Astrocyte (in vitro differentiated cells and primary cell): ENCODE measurements around the gene LIME1. TPM values are rescaled to one million over a fixed set of nuclear protein-coding genes. Genes with fewer than 3 reads are reported as not detected.

Source experiments
- DNase-seq: peaks from one replicate; pipeline ENCODE4 v3.0.0-alpha.2; 2010; ENCODE audit warnings: low read depth
- FAIRE-seq: peaks from 2 replicates; lab custom pipeline; 2011; peaks lifted over from hg19 to GRCh38; lab: Jason Lieb, UNC
- H2AFZ ChIP-seq: 2 replicates; pipeline ENCODE4 v1.6.0; 2012; ENCODE audit warnings: low read depth, low read length, inconsistent platforms
- H3K27ac ChIP-seq: 2 replicates; pipeline ENCODE4 v1.5.1; 2011; ENCODE audit warnings: low read depth, low read length, inconsistent platforms
- H3K27me3 ChIP-seq: 2 replicates; pipeline ENCODE4 v1.6.0; 2011; ENCODE audit warnings: low read length, inconsistent platforms; ENCODE audit not compliant: insufficient read depth
- H3K36me3 ChIP-seq: 2 replicates; pipeline ENCODE4 v1.5.1; 2011; ENCODE audit warnings: low read length, inconsistent platforms; ENCODE audit not compliant: insufficient read depth
- H3K4me1 ChIP-seq: 2 replicates; pipeline ENCODE4 v1.5.1; 2011; ENCODE audit warnings: low read length, inconsistent platforms; ENCODE audit not compliant: insufficient read depth
- H3K4me2 ChIP-seq: 2 replicates; pipeline ENCODE4 v1.6.0; 2012; ENCODE audit warnings: low read length, inconsistent platforms
- H3K4me3 ChIP-seq: 2 replicates; pipeline ENCODE4 v1.5.1; 2011; ENCODE audit warnings: low read depth, mild to moderate bottlenecking, low read length, inconsistent platforms; ENCODE audit not compliant: insufficient read depth
- H3K79me2 ChIP-seq: 2 replicates; pipeline ENCODE4 v1.6.0; 2012; ENCODE audit warnings: mild to moderate bottlenecking, low read length, inconsistent platforms; ENCODE audit not compliant: insufficient read depth
- H3K9ac ChIP-seq: 2 replicates; pipeline ENCODE4 v1.6.0; 2012; ENCODE audit warnings: mild to moderate bottlenecking, low read length, inconsistent platforms
- H3K9me3 ChIP-seq: 2 replicates; pipeline ENCODE4 v1.5.1; 2012; ENCODE audit warnings: low read depth, mild to moderate bottlenecking, low read length, inconsistent platforms; ENCODE audit not compliant: insufficient read depth
- H4K20me1 ChIP-seq: 2 replicates; pipeline ENCODE4 v1.6.0; 2012; ENCODE audit warnings: low read length, inconsistent platforms; ENCODE audit not compliant: insufficient read depth
- H3K27ac Mint-ChIP-seq: one replicate; pipeline ENCODE4 v1.8.0; 2021; ENCODE audit warnings: mild to moderate bottlenecking, mixed read lengths; ENCODE audit not compliant: unreplicated experiment
- H3K27me3 Mint-ChIP-seq: one replicate; pipeline ENCODE4 v1.8.0; 2021; ENCODE audit warnings: low read depth, mixed read lengths; ENCODE audit not compliant: unreplicated experiment
- H3K36me3 Mint-ChIP-seq: one replicate; pipeline ENCODE4 v1.8.0; 2021; ENCODE audit warnings: low read depth, mixed read lengths; ENCODE audit not compliant: unreplicated experiment
- H3K4me1 Mint-ChIP-seq: one replicate; pipeline ENCODE4 v1.8.0; 2021; ENCODE audit warnings: low read depth, mixed read lengths; ENCODE audit not compliant: unreplicated experiment
- H3K4me3 Mint-ChIP-seq: one replicate; pipeline ENCODE4 v1.8.0; 2021; ENCODE audit warnings: mild to moderate bottlenecking, moderate library complexity, mixed read lengths; ENCODE audit not compliant: unreplicated experiment
- H3K9me3 Mint-ChIP-seq: one replicate; pipeline ENCODE4 v1.8.0; 2021; ENCODE audit warnings: mild to moderate bottlenecking, mixed read lengths; ENCODE audit not compliant: unreplicated experiment
- CTCF ChIP-seq: IDR thresholded peaks from 2 replicates; pipeline ENCODE4 v1.5.1; 2011; ENCODE audit warnings: low read depth, mild to moderate bottlenecking, inconsistent platforms, low read length, moderate library complexity; ENCODE audit not compliant: insufficient read depth
- EZH2 ChIP-seq: IDR thresholded peaks from 2 replicates; pipeline ENCODE4 v1.6.1; 2012; ENCODE audit warnings: mild to moderate bottlenecking, low read length, inconsistent platforms; ENCODE audit not compliant: insufficient read depth
- total RNA-seq: library from RNA; stranded (reverse); gene quantifications from 2 replicates; pipeline ENCODE4 v1.2.1, GENCODE V29; 2021

The LIME1 gene
- total RNA-seq, 1 donor from 2014 or later, result 7.6 TPM

GRCh38 chr20:63701051-63701328 lies 35.5 kb upstream of the LIME1 start:
- no peak overlapping the region for H3K9ac ChIP-seq
- Mint-ChIP-seq H3K4me1 (peaks cover 7% of the 10 kb centered on the region), H3K27ac (no peak overlapping the region), H3K4me3 (no peak overlapping the region), H3K9me3 (no peaks in the 10 kb centered on the region), H3K27me3 (no peaks in the 10 kb centered on the region), H3K36me3 (peaks cover 8% of the 10 kb centered on the region)
- H2AFZ ChIP-seq, result no peak overlapping the region
- H3K9me3 ChIP-seq, result no peaks in the 10 kb centered on the region
- peaks cover 9% of the 10 kb centered on the region for H3K36me3 ChIP-seq
- DNase-seq (no peak), FAIRE-seq (no peak)
- no peak overlapping the region for H3K4me2 ChIP-seq
- H3K27me3 ChIP-seq, result no peaks in the 10 kb centered on the region
- TF ChIP-seq EZH2 (no peak), CTCF (no peak)
- peaks cover 37% of the 10 kb centered on the region for H3K79me2 ChIP-seq
- H3K27ac ChIP-seq, result no peak overlapping the region
- peaks cover 8% of the 10 kb centered on the region for H4K20me1 ChIP-seq
- H3K4me1 ChIP-seq, result peaks cover 36% of the 10 kb centered on the region
- no peak overlapping the region for H3K4me3 ChIP-seq

GRCh38 chr20:63701329-63702035 lies 35.0 kb upstream of the LIME1 start:
- DNase-seq, result no peak
- peaks cover 9% of the 10 kb centered on the region for H3K36me3 ChIP-seq
- TF ChIP-seq CTCF (no peak), EZH2 (no peak)
- no peaks in the 10 kb centered on the region for H3K9me3 ChIP-seq
- H4K20me1 ChIP-seq, result peaks cover 13% of the 10 kb centered on the region
- Mint-ChIP-seq H3K27me3 (no peaks in the 10 kb centered on the region), H3K4me3 (no peak overlapping the region), H3K27ac (no peak overlapping the region), H3K9me3 (no peaks in the 10 kb centered on the region), H3K4me1 (peaks cover 9% of the 10 kb centered on the region), H3K36me3 (peaks cover 8% of the 10 kb centered on the region)
- no peak overlapping the region for H3K9ac ChIP-seq
- H3K4me3 ChIP-seq, result no peak overlapping the region
- H3K4me1 ChIP-seq, result peaks cover 40% of the 10 kb centered on the region
- no peak overlapping the region for H3K4me2 ChIP-seq
- no peaks in the 10 kb centered on the region for H3K27me3 ChIP-seq
- H3K79me2 ChIP-seq, result peaks cover 42% of the 10 kb centered on the region
- H3K27ac ChIP-seq, result no peak overlapping the region
- FAIRE-seq, result no peak
- H2AFZ ChIP-seq, result no peak overlapping the region

- H3K4me2 ChIP-seq, result no peak overlapping the region
- DNase-seq (no peak), FAIRE-seq (no peak)
- Mint-ChIP-seq H3K36me3 (peaks cover 8% of the 10 kb centered on the region), H3K4me1 (peaks cover 12% of the 10 kb centered on the region), H3K27ac (no peak overlapping the region), H3K4me3 (no peak overlapping the region), H3K27me3 (no peaks in the 10 kb centered on the region), H3K9me3 (no peaks in the 10 kb centered on the region)
- no peak overlapping the region for H3K9ac ChIP-seq
- no peak overlapping the region for H3K4me3 ChIP-seq
- H2AFZ ChIP-seq, result no peak overlapping the region
- peaks cover 47% of the 10 kb centered on the region for H3K79me2 ChIP-seq
- H3K36me3 ChIP-seq, result peaks cover 9% of the 10 kb centered on the region
- H3K9me3 ChIP-seq, result no peaks in the 10 kb centered on the region
- TF ChIP-seq EZH2, result no peak
- TF ChIP-seq CTCF, result no peak
- peaks cover 16% of the 10 kb centered on the region for H4K20me1 ChIP-seq
- H3K27me3 ChIP-seq, result no peaks in the 10 kb centered on the region
- H3K27ac ChIP-seq, result no peak overlapping the region
- peaks cover 39% of the 10 kb centered on the region for H3K4me1 ChIP-seq
These were observed 34.3 kb upstream of the LIME1 start for GRCh38 chr20:63702036-63702665.
